Measurements from ENCODE around the gene LMAN1. TPM values are rescaled to one million over a fixed set of nuclear protein-coding genes. Genes with fewer than 3 reads are reported as not detected.

Gene LMAN1
- total RNA-seq, 2 donors from 2014 or later: 69.0 to 107 TPM

DNA sequence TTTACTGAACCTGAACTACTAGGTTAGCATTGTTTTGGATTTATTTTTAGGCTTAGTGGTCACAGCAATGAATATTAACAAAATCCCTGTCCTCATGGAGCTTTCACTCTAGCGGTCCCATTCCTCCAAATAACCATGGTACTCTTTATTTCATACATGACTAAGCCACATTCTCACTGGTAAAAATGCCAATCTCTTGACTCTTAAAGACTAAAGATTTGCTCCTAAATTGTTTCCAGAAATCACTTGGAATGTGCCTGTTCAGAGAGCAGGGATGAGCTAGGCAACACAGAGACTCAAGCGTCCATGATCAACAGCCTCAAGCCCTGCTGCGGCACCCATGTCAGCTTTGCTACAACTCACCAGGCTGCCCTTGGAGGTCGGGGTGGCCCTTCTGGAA is 13.5 kb downstream of the LMAN1 start:
- Histone ChIP-seq H3K27me3 (no peaks in the 10 kb centered on the region), H3K36me3 (peaks cover 69% of the 10 kb centered on the region), H3K4me1 (no peaks in the 10 kb centered on the region), H3K9me3 (peaks cover 0 to 5% of the 10 kb centered on the region in 2 donors), H3K4me3 (no peak overlapping the region), H3K27ac (no peak overlapping the region)
- no peak for DNase-seq (ENCODE audit: low spot score)
- TF ChIP-seq, protein P1, sequence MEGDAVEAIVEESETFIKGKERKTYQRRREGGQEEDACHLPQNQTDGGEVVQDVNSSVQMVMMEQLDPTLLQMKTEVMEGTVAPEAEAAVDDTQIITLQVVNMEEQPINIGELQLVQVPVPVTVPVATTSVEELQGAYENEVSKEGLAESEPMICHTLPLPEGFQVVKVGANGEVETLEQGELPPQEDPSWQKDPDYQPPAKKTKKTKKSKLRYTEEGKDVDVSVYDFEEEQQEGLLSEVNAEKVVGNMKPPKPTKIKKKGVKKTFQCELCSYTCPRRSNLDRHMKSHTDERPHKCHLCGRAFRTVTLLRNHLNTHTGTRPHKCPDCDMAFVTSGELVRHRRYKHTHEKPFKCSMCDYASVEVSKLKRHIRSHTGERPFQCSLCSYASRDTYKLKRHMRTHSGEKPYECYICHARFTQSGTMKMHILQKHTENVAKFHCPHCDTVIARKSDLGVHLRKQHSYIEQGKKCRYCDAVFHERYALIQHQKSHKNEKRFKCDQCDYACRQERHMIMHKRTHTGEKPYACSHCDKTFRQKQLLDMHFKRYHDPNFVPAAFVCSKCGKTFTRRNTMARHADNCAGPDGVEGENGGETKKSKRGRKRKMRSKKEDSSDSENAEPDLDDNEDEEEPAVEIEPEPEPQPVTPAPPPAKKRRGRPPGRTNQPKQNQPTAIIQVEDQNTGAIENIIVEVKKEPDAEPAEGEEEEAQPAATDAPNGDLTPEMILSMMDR (IDR thresholded peaks at IDR 0.05): no peak

DNA sequence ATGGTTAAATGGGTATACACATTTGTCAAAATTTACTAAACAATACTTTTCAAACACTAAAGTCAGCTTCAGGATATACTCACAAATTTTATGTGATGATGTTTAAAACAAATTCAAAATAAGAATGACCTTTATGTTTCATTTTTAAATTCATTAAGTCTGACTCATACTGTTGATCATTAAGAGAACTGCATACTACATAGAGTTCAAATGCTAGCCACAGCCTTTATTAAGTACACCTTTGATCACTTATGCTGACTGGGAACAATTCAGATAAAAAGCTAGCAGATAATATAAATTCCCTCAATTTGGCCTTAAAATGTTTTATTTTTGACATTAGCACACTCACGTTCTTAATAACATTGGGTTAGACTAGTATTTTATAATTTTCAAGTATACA is 14.1 kb downstream of the LMAN1 start:
- Histone ChIP-seq H3K27me3 (no peaks in the 10 kb centered on the region), H3K4me3 (no peak overlapping the region), H3K36me3 (peaks cover 71% of the 10 kb centered on the region), H3K27ac (no peak overlapping the region), H3K9me3 (peaks cover 0 to 11% of the 10 kb centered on the region in 2 donors), H3K4me1 (no peaks in the 10 kb centered on the region)
- TF ChIP-seq, protein P1 (IDR thresholded peaks at IDR 0.05): no peak
- no peak for DNase-seq (ENCODE audit: low spot score)

- H3K4me1 ChIP-seq: no peaks in the 10 kb centered on the region
- DNase-seq (ENCODE audit: low spot score): no peak
- H3K27ac ChIP-seq: no peak overlapping the region
- TF ChIP-seq, protein P1 (IDR thresholded peaks at IDR 0.05): no peak
- peaks cover 73% of the 10 kb centered on the region for H3K36me3 ChIP-seq
- no peaks in the 10 kb centered on the region for H3K27me3 ChIP-seq
- peaks cover 0 to 13% of the 10 kb centered on the region in 2 donors for H3K9me3 ChIP-seq
- H3K4me3 ChIP-seq: no peak overlapping the region
Measured at GRCh38 chr18:59343926-59344325, 15.1 kb downstream of the LMAN1 start.

GRCh38 chr18:59340817-59341216 is 18.2 kb downstream of the LMAN1 start:
- no peaks in the 10 kb centered on the region for H3K27me3 ChIP-seq
- no peak for DNase-seq (ENCODE audit: low spot score)
- no peaks in the 10 kb centered on the region for H3K4me1 ChIP-seq
- TF ChIP-seq, protein P1 (IDR thresholded peaks at IDR 0.05): no peak
- peaks cover 0 to 13% of the 10 kb centered on the region in 2 donors for H3K9me3 ChIP-seq
- H3K4me3 ChIP-seq: no peak overlapping the region
- peaks cover 73% of the 10 kb centered on the region for H3K36me3 ChIP-seq
- H3K27ac ChIP-seq: no peak overlapping the region

DNA sequence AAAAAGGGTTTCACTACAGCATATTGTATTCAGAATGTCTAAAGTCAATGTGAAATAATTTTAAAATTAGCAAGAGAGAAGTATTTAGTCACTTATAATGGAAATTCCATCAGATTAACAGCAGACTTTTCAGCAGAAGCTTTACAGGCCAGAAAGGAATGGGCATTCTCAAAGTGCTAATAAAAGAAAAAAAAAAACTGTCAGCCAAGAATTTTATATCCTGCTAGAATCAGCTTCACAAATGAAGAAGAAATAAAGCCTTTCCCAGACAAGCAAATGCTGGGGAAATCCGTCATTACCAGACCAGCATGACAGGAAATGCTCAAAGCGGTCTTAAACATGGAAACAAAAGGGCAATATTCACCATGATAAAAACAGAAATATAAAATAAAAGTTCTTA is 18.8 kb downstream of the LMAN1 start:
- Histone ChIP-seq H3K9me3 (peaks cover 0 to 13% of the 10 kb centered on the region in 2 donors), H3K27ac (no peak overlapping the region), H3K36me3 (peaks cover 68% of the 10 kb centered on the region), H3K4me3 (no peak overlapping the region), H3K4me1 (no peaks in the 10 kb centered on the region), H3K27me3 (no peaks in the 10 kb centered on the region)
- TF ChIP-seq, protein P1 (IDR thresholded peaks at IDR 0.05): no peak
- no peak for DNase-seq (ENCODE audit: low spot score)

DNA sequence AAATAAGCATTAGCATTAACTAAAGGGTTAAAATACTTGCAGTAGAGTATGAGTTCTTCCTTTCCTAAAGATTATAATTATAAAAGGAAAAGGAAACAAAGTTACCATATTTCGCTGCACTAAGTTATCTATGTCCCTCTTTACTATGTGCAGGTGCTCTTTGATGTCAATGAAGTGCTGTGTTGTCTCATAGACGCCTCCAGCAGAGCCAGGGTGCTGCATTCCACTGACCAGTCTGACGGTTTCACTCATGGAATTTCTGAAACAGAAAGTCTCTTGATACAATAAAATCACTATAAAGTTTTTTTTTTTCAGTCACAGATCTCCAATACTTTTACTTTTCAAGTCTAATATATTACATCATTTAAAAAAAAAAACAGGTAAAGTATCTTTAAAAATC is 26.1 kb downstream of the LMAN1 start:
- no peak overlapping the region for H3K4me3 ChIP-seq
- H3K9me3 ChIP-seq: no peaks in the 10 kb centered on the region
- TF ChIP-seq, protein P1 (IDR thresholded peaks at IDR 0.05): no peak
- H3K4me1 ChIP-seq: no peaks in the 10 kb centered on the region
- no peak for DNase-seq (ENCODE audit: low spot score)
- H3K27ac ChIP-seq: no peak overlapping the region
- no peaks in the 10 kb centered on the region for H3K27me3 ChIP-seq
- H3K36me3 ChIP-seq: peaks cover 67% of the 10 kb centered on the region
